HEK293T (cell line): ENCODE data around the gene LPAR3.

Experiments used
- BHLHE40 ChIP-seq: fragments of 450-650 bp; IDR thresholded peaks from 2 replicates; pipeline ENCODE4 v1.6.1; 2016; ENCODE audit warnings: mild to moderate bottlenecking, moderate library complexity, borderline replicate concordance
- FOXM1 ChIP-seq: fragments of 450-650 bp; IDR thresholded peaks from 2 replicates; pipeline ENCODE4 v1.6.1; 2017; ENCODE audit warnings: mild to moderate bottlenecking, borderline replicate concordance
- PKNOX1 ChIP-seq: fragments of 450-650 bp; IDR thresholded peaks from 2 replicates; pipeline ENCODE4 v1.6.1; 2016

DNA sequence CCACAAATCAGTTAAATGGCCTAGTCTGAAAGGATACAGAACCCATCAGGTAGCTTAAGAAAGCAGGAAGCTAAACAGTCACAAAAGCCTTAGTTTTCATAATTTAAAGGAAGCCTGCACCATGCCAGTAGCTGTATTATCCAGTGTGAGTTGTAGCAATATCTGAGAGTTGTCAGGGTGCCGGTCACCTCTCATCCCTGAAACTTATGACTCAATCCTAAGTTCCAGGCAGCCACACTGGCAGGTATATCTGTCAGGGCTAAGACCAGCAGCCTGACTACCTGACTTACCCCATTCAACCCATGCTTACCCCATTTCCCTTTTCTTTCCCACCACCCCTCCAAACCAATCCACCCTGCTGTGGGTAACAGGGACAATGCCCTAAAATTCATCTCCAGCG is 37.8 kb upstream of the LPAR3 start:
- TF ChIP-seq BHLHE40 (no peak), FOXM1 (no peak), PKNOX1 (no peak)
